Endothelial cell of umbilical vein (primary cell): ENCODE results near the gene NUDT14.

Source experiments
- EZH2 ChIP-seq: IDR thresholded peaks from 2 replicates; pipeline ENCODE4 v1.6.1; 2012; ENCODE audit warnings: borderline replicate concordance, low read depth, mild to moderate bottlenecking, moderate library complexity, low read length, inconsistent platforms; ENCODE audit not compliant: severe bottlenecking
- JUN ChIP-seq: IDR thresholded peaks from 2 replicates; pipeline ENCODE4 v1.6.1; 2011; ENCODE audit warnings: borderline replicate concordance, low read depth; ENCODE audit not compliant: insufficient read length, insufficient read depth
- MAX ChIP-seq: IDR thresholded peaks from 2 replicates; pipeline ENCODE4 v1.6.1; 2011; ENCODE audit not compliant: insufficient read depth, insufficient read length
- POLR2A ChIP-seq: IDR thresholded peaks from 2 replicates; pipeline ENCODE4 v1.6.1; 2012; ENCODE audit warnings: low read depth, mild to moderate bottlenecking, control low read depth, low read length
- POLR2AphosphoS5 ChIP-seq: IDR thresholded peaks from 2 replicates; pipeline ENCODE4 v1.6.1; 2012; ENCODE audit warnings: low read depth, mild to moderate bottlenecking, control low read depth, low read length, moderate library complexity; ENCODE audit not compliant: insufficient read depth
- TF ChIP-seq, protein P1 (sequence below), 2 donors: IDR thresholded peaks; 1 replicate in 1 of 2; 2 replicates in 1 of 2; pipeline ENCODE4 v1.5.1; 2011; ENCODE audit warnings: low read length in 2 of 2, mild to moderate bottlenecking in 2 of 2, moderate library complexity in 2 of 2, control low read depth in 1 of 2, inconsistent platforms in 1 of 2, low read depth in 1 of 2; ENCODE audit not compliant: insufficient read depth in 1 of 2; ENCODE audit errors: extremely low read depth in 1 of 2

DNA sequence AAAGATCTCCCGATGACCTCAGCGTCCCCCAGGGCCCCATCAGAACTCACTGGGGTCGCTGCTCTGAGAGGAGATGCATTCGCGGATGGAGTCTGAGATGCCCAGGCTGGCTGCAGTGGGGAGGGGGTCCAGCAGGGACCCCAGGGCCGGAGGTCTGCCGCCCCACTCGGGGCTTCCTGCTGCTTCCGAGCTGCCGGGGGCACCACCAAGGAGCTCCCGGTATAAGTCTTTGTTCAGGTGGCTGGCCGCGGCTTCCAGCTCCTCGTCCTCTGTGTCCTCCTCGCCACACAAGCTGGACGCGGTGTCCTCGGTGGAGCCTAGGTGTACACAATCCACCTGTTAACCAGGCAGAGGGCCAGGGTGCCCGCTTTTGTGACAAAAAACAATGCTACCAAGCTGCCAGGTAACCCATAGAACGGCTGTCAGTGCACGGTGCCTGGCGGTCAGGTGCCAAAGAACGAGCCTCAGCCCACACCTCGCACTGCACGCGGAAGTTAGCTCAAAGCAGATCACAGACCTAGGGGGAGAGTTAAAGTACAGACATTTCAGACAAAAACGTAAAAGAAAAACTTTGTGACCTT is 40.6 kb upstream of the NUDT14 start:
- TF ChIP-seq, protein P1, sequence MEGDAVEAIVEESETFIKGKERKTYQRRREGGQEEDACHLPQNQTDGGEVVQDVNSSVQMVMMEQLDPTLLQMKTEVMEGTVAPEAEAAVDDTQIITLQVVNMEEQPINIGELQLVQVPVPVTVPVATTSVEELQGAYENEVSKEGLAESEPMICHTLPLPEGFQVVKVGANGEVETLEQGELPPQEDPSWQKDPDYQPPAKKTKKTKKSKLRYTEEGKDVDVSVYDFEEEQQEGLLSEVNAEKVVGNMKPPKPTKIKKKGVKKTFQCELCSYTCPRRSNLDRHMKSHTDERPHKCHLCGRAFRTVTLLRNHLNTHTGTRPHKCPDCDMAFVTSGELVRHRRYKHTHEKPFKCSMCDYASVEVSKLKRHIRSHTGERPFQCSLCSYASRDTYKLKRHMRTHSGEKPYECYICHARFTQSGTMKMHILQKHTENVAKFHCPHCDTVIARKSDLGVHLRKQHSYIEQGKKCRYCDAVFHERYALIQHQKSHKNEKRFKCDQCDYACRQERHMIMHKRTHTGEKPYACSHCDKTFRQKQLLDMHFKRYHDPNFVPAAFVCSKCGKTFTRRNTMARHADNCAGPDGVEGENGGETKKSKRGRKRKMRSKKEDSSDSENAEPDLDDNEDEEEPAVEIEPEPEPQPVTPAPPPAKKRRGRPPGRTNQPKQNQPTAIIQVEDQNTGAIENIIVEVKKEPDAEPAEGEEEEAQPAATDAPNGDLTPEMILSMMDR (IDR thresholded peaks at IDR 0.05; ENCODE audit: extremely low read depth in 1 of 2, insufficient read depth in 1 of 2, low read depth in 1 of 2, low read length in 2 of 2) = no peak
- TF ChIP-seq POLR2A (no peak), JUN (no peak), MAX (no peak), EZH2 (no peak), POLR2AphosphoS5 (no peak)
